OCI-LY1 (cell line): ENCODE data around the gene EFCC1.

ENCODE experiments used
- EZH2 ChIP-seq: fragments of 200-600 bp; sonication (generic), shearing (Covaris generic); IDR thresholded peaks from 2 replicates; pipeline ENCODE4 v1.8.0; 2017; ENCODE audit warnings: borderline replicate concordance, mixed run types, mild to moderate bottlenecking, antibody characterized with exemption, low read length, moderate library complexity, mixed read lengths
- TF ChIP-seq, protein P1 (sequence below): fragments of 200-600 bp; sonication (generic), shearing (Covaris generic); IDR thresholded peaks from 2 replicates; pipeline ENCODE4 v1.5.1; 2017; ENCODE audit warnings: mild to moderate bottlenecking, antibody characterized with exemption, low read length, moderate library complexity, mixed read lengths

DNA sequence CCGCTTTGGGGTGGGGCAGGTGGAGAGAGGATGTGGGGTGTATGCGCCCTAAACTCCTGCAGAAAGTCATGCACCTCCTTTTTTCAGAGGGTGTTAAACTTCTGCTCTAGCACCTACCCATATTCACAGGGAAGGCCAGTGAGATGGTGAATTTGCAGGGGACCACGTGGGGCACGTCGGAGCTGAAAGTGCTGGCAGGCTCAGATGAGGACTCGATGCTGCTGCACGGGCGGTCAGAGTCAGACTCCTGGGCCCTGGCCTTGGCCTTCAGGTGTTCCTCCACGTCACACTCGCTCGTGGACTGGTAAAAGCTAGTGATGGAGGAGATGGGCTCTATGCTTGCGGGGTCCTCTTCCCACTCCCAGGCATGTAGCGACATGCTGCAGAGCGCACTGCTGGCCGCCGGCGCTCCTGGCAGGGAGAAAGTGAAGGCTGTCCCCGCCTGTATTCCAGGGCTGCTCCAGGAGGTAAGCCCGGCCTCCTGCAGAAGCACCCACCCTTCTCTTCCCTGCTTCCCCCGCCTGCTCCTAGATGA lies 8.1 kb upstream of the EFCC1 start:
- TF ChIP-seq, protein P1, sequence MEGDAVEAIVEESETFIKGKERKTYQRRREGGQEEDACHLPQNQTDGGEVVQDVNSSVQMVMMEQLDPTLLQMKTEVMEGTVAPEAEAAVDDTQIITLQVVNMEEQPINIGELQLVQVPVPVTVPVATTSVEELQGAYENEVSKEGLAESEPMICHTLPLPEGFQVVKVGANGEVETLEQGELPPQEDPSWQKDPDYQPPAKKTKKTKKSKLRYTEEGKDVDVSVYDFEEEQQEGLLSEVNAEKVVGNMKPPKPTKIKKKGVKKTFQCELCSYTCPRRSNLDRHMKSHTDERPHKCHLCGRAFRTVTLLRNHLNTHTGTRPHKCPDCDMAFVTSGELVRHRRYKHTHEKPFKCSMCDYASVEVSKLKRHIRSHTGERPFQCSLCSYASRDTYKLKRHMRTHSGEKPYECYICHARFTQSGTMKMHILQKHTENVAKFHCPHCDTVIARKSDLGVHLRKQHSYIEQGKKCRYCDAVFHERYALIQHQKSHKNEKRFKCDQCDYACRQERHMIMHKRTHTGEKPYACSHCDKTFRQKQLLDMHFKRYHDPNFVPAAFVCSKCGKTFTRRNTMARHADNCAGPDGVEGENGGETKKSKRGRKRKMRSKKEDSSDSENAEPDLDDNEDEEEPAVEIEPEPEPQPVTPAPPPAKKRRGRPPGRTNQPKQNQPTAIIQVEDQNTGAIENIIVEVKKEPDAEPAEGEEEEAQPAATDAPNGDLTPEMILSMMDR, result no peak
- TF ChIP-seq EZH2, result no peak
